ENCODE data around the gene P2RX1. TPM values are rescaled to one million over a fixed set of nuclear protein-coding genes. Genes with fewer than 3 reads are reported as not detected.

Gene P2RX1
- polyA plus RNA-seq (2012; ENCODE audit: insufficient read depth, insufficient read length): not detected

- DNase-seq (ENCODE audit: low read depth, low spot score): peak; percentile 88
- H3K4me3 ChIP-seq (ENCODE audit: low read length): peak within 1 kb of the TSS; percentile 41
These were observed at the start of gene P2RX1 for GRCh38 chr17:3915995-3916696. P2RX1 (minus strand) TSS chr17:3916465; CDS start chr17:3916225, 240 bp downstream.

- DNase-seq (ENCODE audit: low read depth, low spot score): peak; percentile 91
- H3K4me3 ChIP-seq (ENCODE audit: low read length): peak overlapping the region; percentile 56
These were observed 49.0 kb upstream of the P2RX1 start for GRCh38 chr17:3965118-3965800.

- DNase-seq (ENCODE audit: low read depth, low spot score): peak; percentile 65
- H3K4me3 ChIP-seq (ENCODE audit: low read length): peak within 1 kb of the TSS; percentile 87
These were observed 48.2 kb upstream of the P2RX1 start, which contains the start of gene ATP2A3 for GRCh38 chr17:3964203-3965117. ATP2A3 (minus strand) TSS chr17:3964437; CDS start chr17:3964291, 146 bp downstream.

GRCh38 chr17:3963237-3964201 is 47.3 kb upstream of the P2RX1 start:
- DNase-seq (ENCODE audit: low read depth, low spot score): peak; percentile 95
- peak overlapping the region; percentile 87 for H3K4me3 ChIP-seq (ENCODE audit: low read length)

- no peak for DNase-seq (ENCODE audit: low read depth, low spot score)
- peak overlapping the region; percentile 87 for H3K4me3 ChIP-seq (ENCODE audit: low read length)
These were observed 46.6 kb upstream of the P2RX1 start for GRCh38 chr17:3962965-3963236.

- peak overlapping the region; percentile 87 for H3K4me3 ChIP-seq (ENCODE audit: low read length)
- no peak for DNase-seq (ENCODE audit: low read depth, low spot score)
These were observed 46.1 kb upstream of the P2RX1 start for GRCh38 chr17:3962217-3962964.

- peak overlapping the region; percentile 87 for H3K4me3 ChIP-seq (ENCODE audit: low read length)
- peak; percentile 99 for DNase-seq (ENCODE audit: low read depth, low spot score)
These were observed 45.3 kb upstream of the P2RX1 start for GRCh38 chr17:3961564-3962047.

- no peak for DNase-seq (ENCODE audit: low read depth, low spot score)
- peak overlapping the region; percentile 87 for H3K4me3 ChIP-seq (ENCODE audit: low read length)
These were observed 44.5 kb upstream of the P2RX1 start for GRCh38 chr17:3960764-3961163.

GRCh38 chr17:3959921-3960601 is 43.8 kb upstream of the P2RX1 start:
- DNase-seq (ENCODE audit: low read depth, low spot score): no peak

GRCh38 chr17:3959295-3959899 is 43.1 kb upstream of the P2RX1 start:
- no peak overlapping the region for H3K4me3 ChIP-seq (ENCODE audit: low read length)
- no peak for DNase-seq (ENCODE audit: low read depth, low spot score)

More at GRCh38 chr17:3959921-3960601, 43.8 kb upstream of the P2RX1 start:
- no peak overlapping the region; the same call in 1 of the 2 replicates for H3K4me3 ChIP-seq (ENCODE audit: low read length)

GRCh38 chr17:3957735-3958599 is 41.7 kb upstream of the P2RX1 start:
- H3K4me3 ChIP-seq (ENCODE audit: low read length): no peak overlapping the region
- DNase-seq (ENCODE audit: low read depth, low spot score): no peak

GRCh38 chr17:3956983-3957382 is 40.7 kb upstream of the P2RX1 start:
- no peak for DNase-seq (ENCODE audit: low read depth, low spot score)
- H3K4me3 ChIP-seq (ENCODE audit: low read length): no peak overlapping the region

GRCh38 chr17:3956327-3956957 is 40.2 kb upstream of the P2RX1 start:
- DNase-seq (ENCODE audit: low read depth, low spot score): no peak
- no peak overlapping the region for H3K4me3 ChIP-seq (ENCODE audit: low read length)

GRCh38 chr17:3955673-3955988 is 39.4 kb upstream of the P2RX1 start:
- DNase-seq (ENCODE audit: low read depth, low spot score): no peak
- no peak overlapping the region for H3K4me3 ChIP-seq (ENCODE audit: low read length)

GRCh38 chr17:3954976-3955672 is 38.9 kb upstream of the P2RX1 start:
- H3K4me3 ChIP-seq (ENCODE audit: low read length): no peak overlapping the region
- no peak for DNase-seq (ENCODE audit: low read depth, low spot score)
